WTC11 (cell line): Measurements from ENCODE around the gene ASB13.

Source experiments
- CTCF ChIP-seq: fragments of 200-600 bp; IDR thresholded peaks from 2 replicates; pipeline ENCODE4 v1.8.0; 2022; ENCODE audit warnings: antibody characterized with exemption
- NFYB ChIP-seq: sonication (generic); formaldehyde crosslinking; conservative IDR thresholded peaks from 2 replicates; pipeline ENCODE4 v1.8.0; 2022; ENCODE audit warnings: low read depth, missing genetic modification reagents
- SOX15 ChIP-seq: fragments of 250-450 bp; sonication (Bioruptor Pico); IDR thresholded peaks from 2 replicates; pipeline ENCODE4 v1.9.0; 2021; ENCODE audit warnings: mild to moderate bottlenecking

- TF ChIP-seq CTCF (no peak), SOX15 (no peak), NFYB (CRISPR knock-in tag) (no peak)
Measured at GRCh38 chr10:5589011-5589660, 77.3 kb downstream of the ASB13 start.
